HFF-Myc (cell line): ENCODE results near the gene ATF5.

ENCODE experiments used
- DNase-seq: peaks from one replicate; pipeline ENCODE4 v3.0.0-alpha.2; 2011; ENCODE audit warnings: low read depth; ENCODE audit errors: extremely low read depth
- H3K4me3 ChIP-seq: replicated peaks from 2 replicates; pipeline ENCODE4 v1.5.1; 2011; ENCODE audit warnings: low read depth, mild to moderate bottlenecking, control low read depth, low read length
- CTCF ChIP-seq: IDR thresholded peaks from 2 replicates; pipeline ENCODE4 v1.5.1; 2012; ENCODE audit warnings: mild to moderate bottlenecking, low read depth, low read length, control low read depth; ENCODE audit errors: missing control alignments

ATF5 gene

GRCh38 chr19:49950590-49950948, 21.6 kb downstream of the ATF5 start:
- DNase-seq = no peak
- TF ChIP-seq CTCF = no peak
- no peak overlapping the region for H3K4me3 ChIP-seq

GRCh38 chr19:49950956-49951526, 22.0 kb downstream of the ATF5 start:
- no peak for DNase-seq
- no peak for TF ChIP-seq CTCF
- no peak overlapping the region for H3K4me3 ChIP-seq

- TF ChIP-seq CTCF = no peak
- H3K4me3 ChIP-seq = no peak overlapping the region
- DNase-seq = no peak
Observed at GRCh38 chr19:49951806-49952478, 22.9 kb downstream of the ATF5 start.

- TF ChIP-seq CTCF = no peak
- no peak overlapping the region for H3K4me3 ChIP-seq
- no peak for DNase-seq
Observed at GRCh38 chr19:49952479-49952836, 23.5 kb downstream of the ATF5 start.

GRCh38 chr19:49952906-49953305, 23.9 kb downstream of the ATF5 start:
- no peak for DNase-seq
- no peak for TF ChIP-seq CTCF

GRCh38 chr19:49953416-49953815, 24.4 kb downstream of the ATF5 start:
- H3K4me3 ChIP-seq = no peak overlapping the region
- TF ChIP-seq CTCF = no peak

More at GRCh38 chr19:49952906-49953305, 23.9 kb downstream of the ATF5 start:
- H3K4me3 ChIP-seq = no peak overlapping the region

More at GRCh38 chr19:49953416-49953815, 24.4 kb downstream of the ATF5 start:
- DNase-seq = no peak
